Gastroesophageal sphincter (tissue), 4 donors: ENCODE measurements around the gene FOXN3. TPM values are rescaled to one million over a fixed set of nuclear protein-coding genes. Genes with fewer than 3 reads are reported as not detected.
A peak's percentile ranks its signal among the peaks of the same experiment; 100 is the strongest.

Source experiments
- ATAC-seq: fragments of 150-250 bp; one replicate; pipeline ENCODE4 v1.9.1; 2016; ENCODE audit warnings: mild to moderate bottlenecking, moderate library complexity
- H3K27ac ChIP-seq, 4 donors: fragments of 200-600 bp; sonication (generic) in 3 of 4; 1 replicate in 3 of 4; 2 replicates in 1 of 4; pipeline ENCODE4 v1.5.1; 2016 to 2019
- H3K27me3 ChIP-seq: fragments of 200-600 bp; sonication (generic); one replicate; pipeline ENCODE4 v1.5.1; 2019
- H3K36me3 ChIP-seq, 2 donors: fragments of 200-600 bp; sonication (generic); one replicate each; pipeline ENCODE4 v1.5.1; 2019; ENCODE audit warnings: control low read depth in 1 of 2
- H3K4me1 ChIP-seq, 3 donors: fragments of 200-600 bp; sonication (generic); 1 replicate in 2 of 3; 2 replicates in 1 of 3; pipeline ENCODE4 v1.5.1; 2016 to 2019; ENCODE audit warnings: control low read depth in 2 of 3
- H3K4me3 ChIP-seq, 2 donors: fragments of 200-600 bp; sonication (generic); one replicate each; pipeline ENCODE4 v1.5.1; 2019; ENCODE audit warnings: mild to moderate bottlenecking in 1 of 2, moderate library complexity in 1 of 2
- H3K9me3 ChIP-seq, 3 donors: fragments of 200-600 bp; sonication (generic); one replicate each; pipeline ENCODE4 v1.5.1; 2017 to 2019; ENCODE audit warnings: control low read depth in 2 of 3
- EP300 ChIP-seq: sonication (generic); formaldehyde crosslinking; IDR thresholded peaks from one replicate; pipeline ENCODE4 v1.6.1; 2017; ENCODE audit warnings: antibody characterized with exemption, mild to moderate bottlenecking
- POLR2A ChIP-seq, 2 donors: fragments of 450-650 bp; IDR thresholded peaks; one replicate each; pipeline ENCODE4 v1.6.1; 2017; ENCODE audit warnings: antibody characterized with exemption in 2 of 2, mild to moderate bottlenecking in 2 of 2, moderate library complexity in 1 of 2
- POLR2AphosphoS5 ChIP-seq: sonication (generic); formaldehyde crosslinking; IDR thresholded peaks from one replicate; pipeline ENCODE4 v1.6.1; 2017; ENCODE audit warnings: antibody characterized with exemption
- whole genome bisulfite sequencing, 2 donors: methylation state at CpG; one replicate each; pipeline ENCODE4 v1.1.5; 2018; ENCODE audit warnings: low coverage in 1 of 2; 5-methylcytosine and 5-hydroxymethylcytosine counted together
- total RNA-seq, 4 donors: library from RNA; depleted of rRNA; stranded (reverse); fragments of >200 nt; gene quantifications; one replicate each; pipeline ENCODE4 v1.1.0, GENCODE V29; 2016
- TF ChIP-seq, protein P1 (sequence below), 4 experiments: fragments of 200-600 bp in 2 of 4; fragments of 450-650 bp in 2 of 4; sonication (generic) in 1 of 4; IDR thresholded peaks; one replicate each; pipeline ENCODE4 v1.5.1; 2017 to 2019; ENCODE audit warnings: antibody characterized with exemption in 4 of 4, mild to moderate bottlenecking in 2 of 4, moderate library complexity in 2 of 4

The FOXN3 gene
- total RNA-seq, 4 donors from 2014 or later, result 116 to 172 (median 136) TPM

DNA sequence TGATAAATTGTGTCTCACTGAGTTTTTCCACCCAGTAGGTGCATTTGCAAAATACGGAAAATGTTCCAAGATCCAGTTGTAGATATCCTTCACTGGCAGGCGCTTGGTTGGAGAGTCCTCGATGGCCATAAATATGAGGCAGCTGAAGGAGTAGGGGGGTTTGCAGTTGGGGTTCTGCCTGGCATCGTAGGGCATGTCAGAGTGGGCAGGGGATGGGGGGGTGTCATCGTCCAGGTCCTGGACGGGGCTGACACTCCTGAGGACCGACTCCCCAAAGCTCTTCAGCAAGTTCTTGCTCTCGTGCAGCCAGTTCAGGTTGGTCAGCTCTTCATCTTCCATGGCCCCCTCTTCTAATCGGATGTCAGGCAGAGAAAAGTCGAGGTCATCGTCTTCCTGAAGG is 5.1 kb downstream of the FOXN3 start:
- Histone ChIP-seq H3K4me3 (no peak overlapping the region), H3K9me3 (no peaks in the 10 kb centered on the region), H3K4me1 (peaks cover 6 to 82% (median 13%) of the 10 kb centered on the region in 3 donors), H3K36me3 (peaks cover 0 to 19% of the 10 kb centered on the region in 2 donors), H3K27ac (no peak overlapping the region), H3K27me3 (no peaks in the 10 kb centered on the region)
- no peak for ATAC-seq
- 80 to 90% methylated on average over 3 to 7 of the region's 11 CpGs for WGBS, 2 donors
- TF ChIP-seq POLR2AphosphoS5 (no peak), POLR2A (IDR thresholded peaks at IDR 0.05) (no peak), EP300 (no peak)
- TF ChIP-seq, protein P1, sequence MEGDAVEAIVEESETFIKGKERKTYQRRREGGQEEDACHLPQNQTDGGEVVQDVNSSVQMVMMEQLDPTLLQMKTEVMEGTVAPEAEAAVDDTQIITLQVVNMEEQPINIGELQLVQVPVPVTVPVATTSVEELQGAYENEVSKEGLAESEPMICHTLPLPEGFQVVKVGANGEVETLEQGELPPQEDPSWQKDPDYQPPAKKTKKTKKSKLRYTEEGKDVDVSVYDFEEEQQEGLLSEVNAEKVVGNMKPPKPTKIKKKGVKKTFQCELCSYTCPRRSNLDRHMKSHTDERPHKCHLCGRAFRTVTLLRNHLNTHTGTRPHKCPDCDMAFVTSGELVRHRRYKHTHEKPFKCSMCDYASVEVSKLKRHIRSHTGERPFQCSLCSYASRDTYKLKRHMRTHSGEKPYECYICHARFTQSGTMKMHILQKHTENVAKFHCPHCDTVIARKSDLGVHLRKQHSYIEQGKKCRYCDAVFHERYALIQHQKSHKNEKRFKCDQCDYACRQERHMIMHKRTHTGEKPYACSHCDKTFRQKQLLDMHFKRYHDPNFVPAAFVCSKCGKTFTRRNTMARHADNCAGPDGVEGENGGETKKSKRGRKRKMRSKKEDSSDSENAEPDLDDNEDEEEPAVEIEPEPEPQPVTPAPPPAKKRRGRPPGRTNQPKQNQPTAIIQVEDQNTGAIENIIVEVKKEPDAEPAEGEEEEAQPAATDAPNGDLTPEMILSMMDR (IDR thresholded peaks at IDR 0.05), result no peak

DNA sequence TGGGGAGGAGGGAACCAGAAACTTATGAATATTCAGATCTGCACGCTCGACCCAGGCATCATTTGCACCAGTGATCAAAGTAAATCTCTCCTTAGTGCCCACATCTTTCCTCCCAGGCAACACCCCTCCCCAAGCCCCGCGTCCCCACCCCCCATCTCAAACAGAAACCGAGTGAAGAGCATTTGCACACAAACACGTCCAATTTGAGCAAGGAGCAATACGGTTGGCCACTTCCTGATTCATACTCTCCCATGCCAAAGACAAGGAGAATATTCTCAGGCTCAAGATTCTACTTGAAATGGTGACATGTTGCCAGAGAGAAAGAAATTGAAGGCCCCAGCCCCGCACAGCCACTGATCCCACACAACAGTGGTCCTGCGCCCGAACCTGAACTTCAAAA is 7.1 kb downstream of the FOXN3 start:
- no peak for ATAC-seq
- Histone ChIP-seq H3K27ac (peak overlapping the region in 3 of 4 donors; percentile 9 to 49 (median 46)), H3K4me3 (peak overlapping the region in 1 of 2 donors; percentile 6), H3K9me3 (no peaks in the 10 kb centered on the region), H3K4me1 (peaks cover 6 to 96% (median 10%) of the 10 kb centered on the region in 3 donors), H3K36me3 (peaks cover 0 to 28% of the 10 kb centered on the region in 2 donors), H3K27me3 (no peaks in the 10 kb centered on the region)
- TF ChIP-seq, protein P1 (IDR thresholded peaks at IDR 0.05), result no peak
- TF ChIP-seq POLR2AphosphoS5 (no peak), EP300 (no peak), POLR2A (IDR thresholded peaks at IDR 0.05) (no peak)
- WGBS, 2 donors, result 47 to 52% methylated on average over 3 to 4 of the region's 10 CpGs

DNA sequence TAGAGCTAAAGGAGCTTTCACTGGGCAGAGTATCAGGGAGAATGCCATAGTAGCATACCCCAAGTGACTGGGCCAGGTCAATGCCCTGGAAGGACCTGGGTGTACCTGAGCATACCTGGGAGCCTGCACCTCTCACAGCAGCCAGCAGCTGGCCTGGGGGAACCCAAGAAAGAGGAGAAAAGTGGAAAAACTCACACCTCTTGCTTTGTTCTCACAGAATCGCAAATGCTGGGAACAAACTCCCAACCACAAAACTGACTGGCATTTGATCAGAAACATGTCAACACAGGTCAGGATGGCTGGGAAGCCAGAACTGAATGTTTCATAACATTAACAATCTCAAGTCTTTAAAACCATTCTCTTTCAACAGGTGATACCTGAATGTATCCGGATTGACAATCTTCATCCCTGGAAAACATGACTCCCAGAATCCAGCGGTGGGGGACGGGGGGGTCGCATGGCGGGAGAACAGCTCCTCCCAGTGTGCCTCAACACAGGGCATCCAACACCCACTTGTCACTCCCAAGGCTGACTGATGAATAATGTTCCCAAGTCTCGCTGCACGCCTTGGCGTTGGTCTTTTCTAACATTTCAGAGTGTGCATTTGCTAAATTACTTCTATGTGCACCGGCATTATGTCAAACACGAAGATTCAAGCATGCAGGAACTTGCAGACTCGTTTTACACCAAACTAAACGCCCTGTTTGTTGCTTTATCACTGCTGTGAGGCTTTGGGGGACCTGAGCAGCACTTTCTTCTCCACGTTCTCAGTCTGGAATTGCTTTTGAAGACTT is 7.9 kb downstream of the FOXN3 start:
- Histone ChIP-seq H3K4me1 (peaks cover 6 to 87% (median 10%) of the 10 kb centered on the region in 3 donors), H3K36me3 (peaks cover 0 to 34% of the 10 kb centered on the region in 2 donors), H3K9me3 (no peaks in the 10 kb centered on the region), H3K27me3 (no peaks in the 10 kb centered on the region), H3K27ac (peak overlapping the region; percentile 6 to 49 (median 28)), H3K4me3 (peak overlapping the region in 1 of 2 donors; percentile 6)
- no peak for ATAC-seq
- TF ChIP-seq, protein P1 (IDR thresholded peaks at IDR 0.05), result no peak
- TF ChIP-seq POLR2A (IDR thresholded peaks at IDR 0.05), result no peak
- TF ChIP-seq EP300, result no peak
- TF ChIP-seq POLR2AphosphoS5, result no peak
- WGBS, 2 donors, result 35 to 49% methylated on average over 9 to 11 of the region's 14 CpGs

DNA sequence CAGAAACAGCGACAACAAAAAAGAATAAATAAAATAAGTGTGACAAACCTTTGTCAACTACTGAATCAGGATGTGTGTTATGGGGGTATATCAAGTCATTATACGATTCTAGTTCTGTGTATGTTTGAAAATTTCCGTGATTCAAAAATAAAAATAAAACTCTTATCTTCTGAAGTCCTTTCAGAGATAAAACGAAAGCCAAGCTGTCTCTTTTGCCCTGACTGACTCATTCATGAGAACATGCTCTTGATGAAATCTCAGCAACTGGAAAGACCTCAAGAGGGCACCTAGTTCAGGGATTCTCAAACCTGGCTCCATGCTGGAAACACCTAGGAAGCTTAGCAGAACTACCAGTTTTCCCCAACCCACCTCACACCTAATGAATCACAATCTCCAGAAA is 9.2 kb downstream of the FOXN3 start:
- H3K27ac ChIP-seq, result peak overlapping the region in 1 of 4 donors; percentile 46
- peaks cover 6 to 86% (median 10%) of the 10 kb centered on the region in 3 donors for H3K4me1 ChIP-seq
- H3K36me3 ChIP-seq, result peaks cover 0 to 34% of the 10 kb centered on the region in 2 donors
- 63 to 64% methylated on average over 4 of the region's 4 CpGs for WGBS, 2 donors
- H3K9me3 ChIP-seq, result no peaks in the 10 kb centered on the region
- no peaks in the 10 kb centered on the region for H3K27me3 ChIP-seq
- TF ChIP-seq, protein P1 (IDR thresholded peaks at IDR 0.05), result no peak
- TF ChIP-seq POLR2A (IDR thresholded peaks at IDR 0.05) (no peak), EP300 (no peak), POLR2AphosphoS5 (no peak)
- ATAC-seq, result no peak
- no peak overlapping the region for H3K4me3 ChIP-seq

DNA sequence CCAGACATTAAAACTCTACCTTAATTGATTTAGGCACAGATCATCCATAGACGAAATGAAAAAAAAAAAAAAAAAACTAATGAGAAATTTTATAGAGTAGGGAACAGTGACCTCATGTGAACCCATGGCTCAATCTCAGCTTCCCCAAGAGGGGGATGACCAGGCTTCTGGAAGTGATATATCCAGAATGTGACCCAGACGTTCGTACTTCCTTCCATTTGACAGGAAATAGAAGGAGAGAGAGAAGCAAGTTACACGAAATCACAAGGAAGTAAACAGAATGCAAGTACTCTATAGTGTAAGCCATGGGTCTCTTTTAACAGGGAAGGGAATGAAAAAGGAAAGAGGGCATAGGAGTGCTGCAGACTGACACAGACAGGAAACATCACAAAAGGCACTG is 10.1 kb downstream of the FOXN3 start:
- peaks cover 0 to 31% of the 10 kb centered on the region in 2 donors for H3K36me3 ChIP-seq
- WGBS, 2 donors, result 6 to 14% methylated on average over 4 of the region's 4 CpGs
- H3K4me1 ChIP-seq, result peaks cover 6 to 86% (median 10%) of the 10 kb centered on the region in 3 donors
- no peaks in the 10 kb centered on the region for H3K27me3 ChIP-seq
- no peak for ATAC-seq
- no peaks in the 10 kb centered on the region for H3K9me3 ChIP-seq
- no peak overlapping the region for H3K4me3 ChIP-seq
- TF ChIP-seq POLR2A (IDR thresholded peaks at IDR 0.05) (no peak), EP300 (no peak), POLR2AphosphoS5 (no peak)
- TF ChIP-seq, protein P1 (IDR thresholded peaks at IDR 0.05), result no peak
- peak overlapping the region in 2 of 4 donors; percentile 0 to 33 for H3K27ac ChIP-seq
